K562 (cell line): ENCODE results near the gene EEFSEC. TPM values are rescaled to one million over a fixed set of nuclear protein-coding genes. Genes with fewer than 3 reads are reported as not detected.

Experiments used
- CTCFL ChIP-seq: IDR thresholded peaks from 2 replicates; pipeline ENCODE4 v1.6.1; 2011; ENCODE audit warnings: borderline replicate concordance, low read depth, mild to moderate bottlenecking, moderate library complexity, low read length; ENCODE audit not compliant: insufficient read depth, poor library complexity, severe bottlenecking
- EHMT2 ChIP-seq: fragments of 450-650 bp; IDR thresholded peaks from 2 replicates; pipeline ENCODE4 v1.6.1; 2018; ENCODE audit warnings: antibody characterized with exemption
- ESRRA ChIP-seq: fragments of 450-650 bp; IDR thresholded peaks from 2 replicates; pipeline ENCODE4 v1.6.1; 2014; ENCODE audit warnings: low read depth, mild to moderate bottlenecking, moderate library complexity, borderline replicate concordance
- FOXA3 ChIP-seq, 2 experiments: fragments of 450-650 bp in 1 of 2; sonication (generic) in 1 of 2; formaldehyde crosslinking; IDR thresholded peaks in 1 of 2; conservative IDR thresholded peaks in 1 of 2; 2 replicates each; pipeline versions ENCODE4 v1.4.0 to v1.8.0; 2020 to 2022; ENCODE audit warnings: mild to moderate bottlenecking in 2 of 2, missing genetic modification reagents in 1 of 2
- REST ChIP-seq, 2 experiments: fragments of 450-650 bp; formaldehyde crosslinking in 1 of 2; IDR thresholded peaks; 2 replicates each; pipeline versions ENCODE4 v1.4.0 to v1.6.1; 2014 to 2020; ENCODE audit warnings: mild to moderate bottlenecking in 2 of 2, borderline replicate concordance in 1 of 2, low read depth in 1 of 2
- ZBTB1 ChIP-seq: sonication (generic); formaldehyde crosslinking; IDR thresholded peaks from 2 replicates; pipeline ENCODE4 v1.8.1; 2023; ENCODE audit warnings: missing genetic modification reagents, low read depth, mild to moderate bottlenecking, borderline replicate concordance
- ZNF398 ChIP-seq: fragments of 250-450 bp; sonication (Bioruptor Pico); IDR thresholded peaks from 2 replicates; pipeline ENCODE4 v1.8.0; 2021; ENCODE audit warnings: moderate library complexity, mild to moderate bottlenecking, inconsistent platforms
- ZNF785 ChIP-seq: fragments of 250-450 bp; sonication (Bioruptor Pico); IDR thresholded peaks from 2 replicates; pipeline ENCODE4 v1.4.0; 2020; ENCODE audit warnings: mild to moderate bottlenecking
- polyA plus RNA-seq, 8 experiments: library from polyadenylated mRNA; depleted of rRNA in 4 of 8; stranded (reverse) in 5 of 8; unstranded in 3 of 8; fragments of >200 nt; fragmentation: Nextera tagmentation in 2 of 8; fragmentation: Illumina TruSeq in 1 of 8; extraction: Ambion mirVana in 2 of 8; extraction: Trizol in 1 of 8; gene quantifications; 2 replicates each; pipeline versions ENCODE4 v1.2.1 to v1.2.3, GENCODE V29; 2011 to 2014; ENCODE audit warnings: inconsistent platforms in 1 of 8, missing spikeins in 1 of 8
- total RNA-seq, 7 experiments: library from RNA; depleted of rRNA in 6 of 7; stranded (reverse); fragments of >200 nt in 6 of 7; fragmentation: Illumina TruSeq in 2 of 7; extraction: Trizol in 2 of 7; gene quantifications; 2 replicates each; pipeline versions ENCODE4 v1.2.1 to v1.2.3, GENCODE V29; 2011 to 2021; ENCODE audit warnings: low replicate concordance in 1 of 7

Gene EEFSEC
- total and polyA plus RNA-seq, 9 of the 15 experiments (the other 6 are each of a cell fraction or from before 2014, with no cell fraction given), result 0.35 to 11.8 (median 7.7) TPM

GRCh38 chr3:128438488-128439072 is 285.3 kb downstream of the EEFSEC start (continued):
- TF ChIP-seq REST (IDR thresholded peaks at IDR 0.05; ENCODE audit: borderline replicate concordance), result peak; percentile 49; the same call in 1 of the 2 replicates
- no peak for TF ChIP-seq REST (CRISPR knock-in tag; IDR thresholded peaks at IDR 0.05; ENCODE audit: low read depth)
- TF ChIP-seq FOXA3 (CRISPR knock-in tag; conservative IDR thresholded peaks at IDR 0.05 in 1 of 2, IDR thresholded peaks at IDR 0.05 in 1 of 2), result no peak
- peak; percentile 57 for TF ChIP-seq CTCFL
- TF ChIP-seq EHMT2, result peak; percentile 69; the same call in 1 of the 2 replicates
- no peak for TF ChIP-seq ESRRA
- no peak for TF ChIP-seq ZNF398 (CRISPR knock-in tag)
- TF ChIP-seq ZNF785, result no peak
- no peak for TF ChIP-seq ZBTB1 (CRISPR knock-in tag)
- TF ChIP-seq, all 486 proteins: peak for 7
